Tibial nerve (tissue), 3 donors: Measurements from ENCODE around the gene PTPN3.

Experiments
- EP300 ChIP-seq, 2 donors: sonication (generic); formaldehyde crosslinking; IDR thresholded peaks; one replicate each; pipeline ENCODE4 v1.6.1; 2017; ENCODE audit warnings: antibody characterized with exemption in 2 of 2, mild to moderate bottlenecking in 1 of 2
- POLR2A ChIP-seq, 2 donors: fragments of 450-650 bp; IDR thresholded peaks; one replicate each; pipeline ENCODE4 v1.6.1; 2017; ENCODE audit warnings: antibody characterized with exemption in 2 of 2, mild to moderate bottlenecking in 2 of 2, moderate library complexity in 2 of 2

- TF ChIP-seq POLR2A (IDR thresholded peaks at IDR 0.05) = no peak
- TF ChIP-seq EP300 (IDR thresholded peaks at IDR 0.05) = no peak
Observed at GRCh38 chr9:109331353-109331752, 166.8 kb downstream of the PTPN3 start.
